Stomach (tissue), 4 donors: ENCODE measurements around the gene SP2.

Source experiments
- EP300 ChIP-seq: sonication (generic); formaldehyde crosslinking; IDR thresholded peaks from one replicate; pipeline ENCODE4 v1.6.1; 2017; ENCODE audit warnings: antibody characterized with exemption
- TF ChIP-seq, protein P1 (sequence below), 7 experiments: fragments of 450-650 bp in 4 of 7; fragments of 200-600 bp in 3 of 7; sonication (generic) in 3 of 7; IDR thresholded peaks; one replicate each; pipeline ENCODE4 v1.5.1; 2016 to 2019; ENCODE audit warnings: antibody characterized with exemption in 7 of 7, control low read depth in 2 of 7, mild to moderate bottlenecking in 1 of 7

DNA sequence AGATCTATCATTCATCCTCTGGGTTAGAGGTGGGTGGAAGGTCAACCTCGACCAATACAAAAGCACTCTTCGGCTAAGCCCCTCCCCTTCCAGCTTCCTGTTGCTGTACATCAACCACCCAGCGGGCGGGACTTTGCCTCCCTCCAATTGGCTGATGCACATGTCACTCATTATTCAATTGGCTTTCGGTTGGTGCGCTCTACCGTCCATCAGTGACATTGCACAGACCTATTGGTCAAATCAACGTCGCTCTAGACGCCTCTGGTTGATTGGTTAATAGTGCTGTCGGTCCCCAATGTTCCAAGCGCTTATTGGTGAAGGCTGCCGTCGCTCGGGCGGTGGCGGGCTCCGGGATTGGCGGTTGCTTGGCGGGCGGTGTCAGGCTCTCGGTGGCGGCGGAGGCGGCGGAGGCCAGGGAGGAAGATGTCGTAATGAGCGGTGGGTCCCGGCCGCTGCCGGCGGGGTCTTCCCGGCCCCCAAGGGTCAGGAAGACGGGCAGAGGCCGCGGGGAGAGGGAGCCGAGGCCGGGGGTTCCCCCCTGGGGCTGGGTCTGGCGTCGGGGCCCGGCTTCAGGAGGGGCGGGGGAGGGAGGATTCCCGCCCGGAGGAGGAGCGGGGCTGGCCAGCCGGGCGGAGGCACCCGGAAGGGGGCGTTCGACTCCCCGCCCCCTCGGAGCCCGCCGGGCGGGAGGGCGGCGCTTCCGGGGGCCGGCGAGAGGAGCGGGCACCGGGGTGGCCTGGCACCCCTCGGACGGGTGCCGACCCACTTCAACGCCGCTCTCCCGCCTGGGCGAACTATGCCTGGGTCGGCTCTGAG lies at the start of gene SP2:
- TF ChIP-seq, protein P1, sequence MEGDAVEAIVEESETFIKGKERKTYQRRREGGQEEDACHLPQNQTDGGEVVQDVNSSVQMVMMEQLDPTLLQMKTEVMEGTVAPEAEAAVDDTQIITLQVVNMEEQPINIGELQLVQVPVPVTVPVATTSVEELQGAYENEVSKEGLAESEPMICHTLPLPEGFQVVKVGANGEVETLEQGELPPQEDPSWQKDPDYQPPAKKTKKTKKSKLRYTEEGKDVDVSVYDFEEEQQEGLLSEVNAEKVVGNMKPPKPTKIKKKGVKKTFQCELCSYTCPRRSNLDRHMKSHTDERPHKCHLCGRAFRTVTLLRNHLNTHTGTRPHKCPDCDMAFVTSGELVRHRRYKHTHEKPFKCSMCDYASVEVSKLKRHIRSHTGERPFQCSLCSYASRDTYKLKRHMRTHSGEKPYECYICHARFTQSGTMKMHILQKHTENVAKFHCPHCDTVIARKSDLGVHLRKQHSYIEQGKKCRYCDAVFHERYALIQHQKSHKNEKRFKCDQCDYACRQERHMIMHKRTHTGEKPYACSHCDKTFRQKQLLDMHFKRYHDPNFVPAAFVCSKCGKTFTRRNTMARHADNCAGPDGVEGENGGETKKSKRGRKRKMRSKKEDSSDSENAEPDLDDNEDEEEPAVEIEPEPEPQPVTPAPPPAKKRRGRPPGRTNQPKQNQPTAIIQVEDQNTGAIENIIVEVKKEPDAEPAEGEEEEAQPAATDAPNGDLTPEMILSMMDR (IDR thresholded peaks at IDR 0.05), result peak in 1 of 7 experiments; percentile 23
- TF ChIP-seq EP300, result no peak
